GM12878 (cell line): ENCODE results near the gene TACR1. TPM values are rescaled to one million over a fixed set of nuclear protein-coding genes. Genes with fewer than 3 reads are reported as not detected.
A peak's percentile ranks its signal among the peaks of the same experiment; 100 is the strongest.

ENCODE experiments used
- ATAC-seq: fragments of 200-7000 bp; cut with Tn5 transposase; 3 replicates; pipeline ENCODE4 v1.9.1; 2020; ENCODE audit warnings: mild to moderate bottlenecking, moderate library complexity
- BruUV-seq: library from RNA; stranded (reverse); fragments of 400-500 nt; replicated peaks from 2 replicates; lab custom pipeline; 2021; lab: Mats Ljungman, UMichigan
- CTCF ChIA-PET: fragments of 300-600 bp; sonication (Branson Sonifier 250); formaldehyde crosslinking; extraction: SDS; loops from one replicate; lab custom pipeline; 2021; ENCODE audit warnings: inconsistent platforms; lab: Yijun Ruan, JAX
- POLR2A ChIA-PET: fragments of 350-600 bp; formaldehyde crosslinking; extraction: SDS; loops from one replicate; lab custom pipeline; 2021; ENCODE audit warnings: inconsistent platforms; lab: Charles Lee
- RAD21 ChIA-PET: fragments of 300-600 bp; sonication (Branson Sonifier 250); formaldehyde crosslinking; loops from one replicate; lab custom pipeline; 2023; ENCODE audit warnings: antibody characterized with exemption; ENCODE audit not compliant: unreplicated experiment; lab: Charles Lee
- SMC1A ChIA-PET: fragments of 300-600 bp; sonication (Branson Sonifier 250); formaldehyde crosslinking; loops from one replicate; lab custom pipeline; 2023; ENCODE audit not compliant: unreplicated experiment, uncharacterized antibody; lab: Charles Lee
- DNase-seq: peaks from one replicate; pipeline ENCODE4 v3.0.0-alpha.2; 2011; ENCODE audit warnings: low read depth, low spot score
- FAIRE-seq: peaks from 3 replicates; lab custom pipeline; 2011; peaks lifted over from hg19 to GRCh38; lab: Jason Lieb, UNC
- H2AFZ ChIP-seq: 2 replicates; pipeline ENCODE4 v1.6.0; 2011; ENCODE audit warnings: low read depth, low read length, control low read depth; ENCODE audit not compliant: control insufficient read depth
- H3K27ac ChIP-seq: 2 replicates; pipeline ENCODE4 v1.5.1; 2011; ENCODE audit warnings: control low read depth; ENCODE audit not compliant: control insufficient read depth, insufficient read depth
- H3K27me3 ChIP-seq, 2 experiments: replicated peaks in 1 of 2; 2 replicates each; pipeline versions ENCODE4 v1.6.0 to v1.6.1; 2011; ENCODE audit warnings: low read length in 1 of 2; ENCODE audit not compliant: control insufficient read depth in 2 of 2, insufficient read depth in 2 of 2
- H3K36me3 ChIP-seq, 2 experiments: 2 replicates each; pipeline ENCODE4 v1.5.1; 2011; ENCODE audit warnings: low read length in 1 of 2; ENCODE audit not compliant: control insufficient read depth in 2 of 2, insufficient read depth in 2 of 2
- H3K4me1 ChIP-seq: 2 replicates; pipeline ENCODE4 v1.6.1; 2011; ENCODE audit warnings: mild to moderate bottlenecking, low read length, moderate library complexity, mixed read lengths; ENCODE audit not compliant: control insufficient read depth, insufficient read depth
- H3K4me2 ChIP-seq: 2 replicates; pipeline ENCODE4 v1.6.0; 2011; ENCODE audit warnings: control low read depth; ENCODE audit not compliant: control insufficient read depth, insufficient read depth
- H3K4me3 ChIP-seq: fragments of 200-600 bp; sonication (generic); 2 replicates; pipeline ENCODE4 v1.5.1; 2016
- H3K79me2 ChIP-seq: 2 replicates; pipeline ENCODE4 v1.6.0; 2011; ENCODE audit warnings: low read length; ENCODE audit not compliant: control insufficient read depth, insufficient read depth
- H3K9ac ChIP-seq: 2 replicates; pipeline ENCODE4 v1.8.0; 2011; ENCODE audit warnings: low read length, control low read depth, mixed read lengths; ENCODE audit not compliant: control insufficient read depth, insufficient read depth
- H3K9me3 ChIP-seq: replicated peaks from 3 replicates; pipeline ENCODE4 v1.5.1; 2011; ENCODE audit warnings: mild to moderate bottlenecking, low read length; ENCODE audit not compliant: control insufficient read depth, insufficient read depth
- H4K20me1 ChIP-seq: 2 replicates; pipeline ENCODE4 v1.6.0; 2011; ENCODE audit not compliant: control insufficient read depth, insufficient read depth
- BCL11A ChIP-seq: IDR thresholded peaks from 2 replicates; pipeline ENCODE4 v1.6.1; 2011; ENCODE audit warnings: low read depth, low read length
- CEBPB ChIP-seq, 2 experiments: fragments of 150-350 bp in 1 of 2; IDR thresholded peaks; 2 replicates each; pipeline ENCODE4 v1.6.1; 2012 to 2014; ENCODE audit warnings: low read depth in 2 of 2, low read length in 2 of 2, borderline replicate concordance in 1 of 2, inconsistent platforms in 1 of 2
- DPF2 ChIP-seq: fragments of 450-650 bp; IDR thresholded peaks from 2 replicates; pipeline ENCODE4 v1.6.1; 2017; ENCODE audit warnings: mild to moderate bottlenecking
- GABPA ChIP-seq: IDR thresholded peaks from 2 replicates; pipeline ENCODE4 v1.6.1; 2014; ENCODE audit warnings: antibody characterized with exemption, low read depth, mild to moderate bottlenecking, inconsistent platforms
- IKZF1 ChIP-seq: fragments of 450-650 bp; conservative IDR thresholded peaks from 2 replicates; pipeline ENCODE4 v1.6.1; 2017; ENCODE audit warnings: antibody characterized with exemption, mild to moderate bottlenecking
- IKZF2 ChIP-seq, 2 experiments: fragments of 450-650 bp; IDR thresholded peaks; 2 replicates each; pipeline ENCODE4 v1.6.1; 2017; ENCODE audit warnings: mild to moderate bottlenecking in 2 of 2, moderate library complexity in 2 of 2
- MEF2B ChIP-seq: fragments of 450-650 bp; IDR thresholded peaks from 2 replicates; pipeline ENCODE4 v1.6.1; 2018; ENCODE audit warnings: mild to moderate bottlenecking, moderate library complexity; ENCODE audit not compliant: partially characterized antibody, poor library complexity, severe bottlenecking
- MTA3 ChIP-seq: IDR thresholded peaks from 2 replicates; pipeline ENCODE4 v1.6.1; 2012; ENCODE audit warnings: low read length, inconsistent platforms, borderline replicate concordance
- NFYA ChIP-seq: IDR thresholded peaks from 2 replicates; pipeline ENCODE4 v1.6.1; 2011; ENCODE audit warnings: low read depth, mild to moderate bottlenecking, low read length, improper control_type of control experiment, borderline replicate concordance
- RBBP5 ChIP-seq: fragments of 200-600 bp; sonication (generic); conservative IDR thresholded peaks from 2 replicates; pipeline ENCODE4 v1.6.1; 2016
- RELB ChIP-seq: fragments of 450-650 bp; IDR thresholded peaks from 2 replicates; pipeline ENCODE4 v1.6.1; 2017; ENCODE audit warnings: low read depth, mild to moderate bottlenecking, moderate library complexity
- SPI1 ChIP-seq: IDR thresholded peaks from 2 replicates; pipeline ENCODE4 v1.6.1; 2011; ENCODE audit warnings: low read depth, mild to moderate bottlenecking, low read length, moderate library complexity, borderline replicate concordance; ENCODE audit not compliant: insufficient read depth
- TCF12 ChIP-seq: IDR thresholded peaks from 2 replicates; pipeline ENCODE4 v1.6.1; 2011; ENCODE audit warnings: low read depth, mild to moderate bottlenecking, low read length
- ZBED1 ChIP-seq: IDR thresholded peaks from 2 replicates; pipeline ENCODE4 v1.6.1; 2016; ENCODE audit warnings: borderline replicate concordance
- WGBS: methylation state at CpG from one replicate; pipeline ENCODE4 v1.1.6; 2016; ENCODE audit warnings: low lambda C conversion rate; ENCODE audit not compliant: insufficient replicate concordance, insufficient coverage; ENCODE audit errors: missing lambda C conversion rate; 5-methylcytosine and 5-hydroxymethylcytosine counted together
- in situ Hi-C: fragments of 300-500 bp; cut with MboI; formaldehyde crosslinking; loops from 9 replicates; pipeline ENCODE4 v1.14.3; 2018; ENCODE audit warnings: mixed read lengths
- intact Hi-C: fragments of 100-400 bp; cut with micrococcal nuclease; formaldehyde crosslinking; loops from one replicate; pipeline ENCODE4 v1.14.2; 2022; ENCODE audit not compliant: unreplicated experiment
- polyA plus RNA-seq, 11 experiments: library from polyadenylated mRNA; depleted of rRNA in 4 of 11; unstranded in 6 of 11; stranded (reverse) in 5 of 11; fragments of >200 nt; fragmentation: Nextera tagmentation in 4 of 11; fragmentation: Illumina TruSeq in 1 of 11; extraction: Ambion mirVana in 4 of 11; extraction: Trizol in 1 of 11; gene quantifications; 1 replicate in 1 of 11; 2 replicates in 10 of 11; pipeline versions ENCODE4 v1.2.1 to v1.2.3, GENCODE V29; 2011 to 2016; ENCODE audit warnings: inconsistent platforms in 2 of 11, missing spikeins in 2 of 11, low read depth in 1 of 11
- total RNA-seq, 4 experiments: library from RNA; depleted of rRNA in 3 of 4; stranded (reverse); fragments of >200 nt in 3 of 4; fragmentation: Illumina TruSeq in 1 of 4; extraction: Trizol in 1 of 4; gene quantifications; 2 replicates each; pipeline versions ENCODE4 v1.2.1 to v1.2.3, GENCODE V29; 2013 to 2021
- TF ChIP-seq, protein P1 (sequence below): fragments of 450-650 bp; IDR thresholded peaks from 2 replicates; pipeline ENCODE4 v1.6.1; 2017; ENCODE audit warnings: mild to moderate bottlenecking

Gene TACR1
- total and polyA plus RNA-seq, 10 of the 15 experiments (the other 5 are each of a cell fraction or from before 2014, with no cell fraction given): 0.04 to 1.4 (median 0.15) TPM

DNA sequence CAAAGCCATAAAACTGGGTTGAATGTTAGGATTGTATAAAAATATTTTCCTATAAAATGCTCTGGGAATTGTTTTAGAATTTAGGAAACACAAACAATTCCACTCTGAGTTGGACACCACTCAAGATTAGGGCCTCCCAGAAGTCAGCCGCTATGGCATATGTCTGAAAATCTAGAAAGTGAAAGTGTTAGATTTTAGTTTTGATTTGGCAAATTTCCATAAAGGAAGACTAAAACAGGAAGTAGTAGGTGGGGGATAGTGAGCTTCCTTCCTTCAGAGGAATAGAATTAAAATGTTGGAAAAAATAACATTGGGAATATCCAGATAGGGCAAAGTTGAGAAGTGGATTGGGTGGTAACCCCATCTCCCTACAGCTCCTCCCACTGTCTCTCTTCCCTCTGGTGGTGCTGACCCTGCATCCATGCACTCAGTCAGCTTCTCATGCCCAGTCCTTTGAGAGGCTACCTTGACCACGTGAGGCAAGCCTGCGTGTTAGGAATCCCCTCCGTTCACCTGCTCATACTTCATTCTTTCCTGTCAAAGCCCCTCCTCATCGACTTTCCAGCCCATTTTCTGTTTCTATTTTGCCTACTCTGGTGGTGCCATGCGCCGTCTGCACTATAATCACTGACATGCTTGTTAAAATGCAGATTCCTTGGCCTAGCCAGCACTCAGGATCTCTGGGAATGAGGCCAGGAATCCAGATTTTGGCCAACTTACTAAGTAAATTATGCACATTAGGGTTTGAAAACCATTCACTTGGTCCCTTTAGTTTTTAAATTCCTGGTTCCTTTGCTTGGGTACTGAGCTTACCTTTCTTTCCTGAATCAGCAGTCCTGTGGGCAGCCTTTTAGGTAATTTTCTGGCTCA is 157.4 kb downstream of the TACR1 start:
- Histone ChIP-seq H4K20me1 (no peaks in the 10 kb centered on the region), H3K4me3 (no peak overlapping the region), H3K4me2 (peak overlapping the region; percentile 50), H3K36me3 (no peaks in the 10 kb centered on the region), H2AFZ (peak overlapping the region; percentile 45), H3K4me1 (no peaks in the 10 kb centered on the region), H3K9ac (no peak overlapping the region), H3K79me2 (no peaks in the 10 kb centered on the region), H3K9me3 (no peaks in the 10 kb centered on the region; the same call in 2 of the 3 replicates), H3K27me3 (no peaks in the 10 kb centered on the region), H3K27ac (no peak overlapping the region)
- intact Hi-C loops: no loop called here
- SMC1A ChIA-PET: interaction anchor here (1.0 to 3.2 kb wide), 4 partner anchors 11 to 430 kb away, joined by 3 to 22 read pairs (median 4); no protein-coding TSS in a partner anchor
- TF ChIP-seq RELB: 0 out of 2 replicates have a peak, but pooled peaks have one; percentile 19
- TF ChIP-seq MEF2B: no peak
- TF ChIP-seq IKZF1: peak; percentile 68
- TF ChIP-seq IKZF2 (IDR thresholded peaks at IDR 0.05): peak; percentile 61 to 68
- TF ChIP-seq, protein P1, sequence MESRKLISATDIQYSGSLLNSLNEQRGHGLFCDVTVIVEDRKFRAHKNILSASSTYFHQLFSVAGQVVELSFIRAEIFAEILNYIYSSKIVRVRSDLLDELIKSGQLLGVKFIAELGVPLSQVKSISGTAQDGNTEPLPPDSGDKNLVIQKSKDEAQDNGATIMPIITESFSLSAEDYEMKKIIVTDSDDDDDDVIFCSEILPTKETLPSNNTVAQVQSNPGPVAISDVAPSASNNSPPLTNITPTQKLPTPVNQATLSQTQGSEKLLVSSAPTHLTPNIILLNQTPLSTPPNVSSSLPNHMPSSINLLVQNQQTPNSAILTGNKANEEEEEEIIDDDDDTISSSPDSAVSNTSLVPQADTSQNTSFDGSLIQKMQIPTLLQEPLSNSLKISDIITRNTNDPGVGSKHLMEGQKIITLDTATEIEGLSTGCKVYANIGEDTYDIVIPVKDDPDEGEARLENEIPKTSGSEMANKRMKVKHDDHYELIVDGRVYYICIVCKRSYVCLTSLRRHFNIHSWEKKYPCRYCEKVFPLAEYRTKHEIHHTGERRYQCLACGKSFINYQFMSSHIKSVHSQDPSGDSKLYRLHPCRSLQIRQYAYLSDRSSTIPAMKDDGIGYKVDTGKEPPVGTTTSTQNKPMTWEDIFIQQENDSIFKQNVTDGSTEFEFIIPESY: no peak
- no peak for TF ChIP-seq ZBED1
- TF ChIP-seq RBBP5: no peak
- no peak for TF ChIP-seq GABPA
- TF ChIP-seq MTA3: no peak
- 0 out of 2 replicates have a peak, but pooled peaks have one; percentile 17 for TF ChIP-seq SPI1
- TF ChIP-seq CEBPB (IDR thresholded peaks at IDR 0.05; ENCODE audit: borderline replicate concordance in 1 of 2, low read depth in 2 of 2, low read length in 2 of 2): no peak
- 0 out of 2 replicates have a peak, but pooled peaks have one; percentile 18 for TF ChIP-seq DPF2
- no peak for TF ChIP-seq BCL11A
- TF ChIP-seq NFYA: no peak
- no peak for TF ChIP-seq TCF12
- POLR2A ChIA-PET: interaction anchor here (0.6 to 1.1 kb wide), 2 partner anchors 33 to 85 kb away, joined by 3 read pairs; no protein-coding TSS in a partner anchor
- FAIRE-seq: peak; percentile 47
- CTCF ChIA-PET: interaction anchor here (1.1 to 5.9 kb wide), 4 partner anchors 9 to 17 kb away, joined by 3 to 38 read pairs (median 4); no protein-coding TSS in a partner anchor
- in situ Hi-C loops: no loop called here
- ATAC-seq: peak; percentile 61
- DNase-seq: no peak
- no TSS peak for BruUV-seq
- RAD21 ChIA-PET: interaction anchor here (1.0 kb wide), 1 partner anchor 13 kb away, joined by 3 read pairs; no protein-coding TSS in a partner anchor
- 72% methylated on average over 7 of the region's 7 CpGs for WGBS
